Esophagus squamous epithelium (tissue), 5 donors: ENCODE measurements around the gene YPEL2. TPM values are rescaled to one million over a fixed set of nuclear protein-coding genes. Genes with fewer than 3 reads are reported as not detected.
"Not testable (repeated sequence)": the region's sequence is repeated elsewhere in the genome, so short reads cannot be mapped to it uniquely, and the experiment has no call there.

ENCODE experiments used
- DNase-seq: peaks from one replicate; lab custom pipeline; 2025; lab: John Stamatoyannopoulos, UW
- H3K27ac ChIP-seq, 4 donors: fragments of 200-600 bp; sonication (generic); one replicate each; pipeline ENCODE4 v1.5.1; 2016 to 2019; ENCODE audit warnings: mild to moderate bottlenecking in 1 of 4
- H3K27me3 ChIP-seq, 4 donors: fragments of 200-600 bp; sonication (generic); 1 replicate in 3 of 4; 2 replicates in 1 of 4; pipeline versions ENCODE4 v1.5.1 to v1.6.0; 2017 to 2021; ENCODE audit warnings: antibody characterized with exemption in 1 of 4
- H3K36me3 ChIP-seq, 3 donors: fragments of 200-600 bp; sonication (generic); one replicate each; pipeline ENCODE4 v1.5.1; 2016 to 2019
- H3K4me1 ChIP-seq, 3 donors: fragments of 200-600 bp; sonication (generic); one replicate each; pipeline ENCODE4 v1.5.1; 2017 to 2019
- H3K4me3 ChIP-seq, 4 donors: fragments of 200-600 bp; sonication (generic); 1 replicate in 3 of 4; 2 replicates in 1 of 4; pipeline ENCODE4 v1.5.1; 2016 to 2019; ENCODE audit warnings: mild to moderate bottlenecking in 2 of 4, moderate library complexity in 1 of 4
- H3K9me3 ChIP-seq, 3 donors: fragments of 200-600 bp; sonication (generic); one replicate each; pipeline ENCODE4 v1.5.1; 2016 to 2019
- POLR2A ChIP-seq, 4 donors: fragments of 450-650 bp; IDR thresholded peaks; one replicate each; pipeline ENCODE4 v1.6.1; 2017; ENCODE audit warnings: antibody characterized with exemption in 4 of 4, mild to moderate bottlenecking in 4 of 4, moderate library complexity in 3 of 4
- WGBS, 2 donors: methylation state at CpG; one replicate each; pipeline ENCODE4 v1.1.5; 2018; 5-methylcytosine and 5-hydroxymethylcytosine counted together
- intact Hi-C: fragments of 100-400 bp; cut with DNase I; formaldehyde crosslinking; loops from one replicate; pipeline ENCODE4 v1.15.0; 2022
- total RNA-seq, 4 donors: library from RNA; depleted of rRNA; stranded (reverse); fragments of >200 nt; gene quantifications; one replicate each; pipeline ENCODE4 v1.1.0, GENCODE V29; 2016
- TF ChIP-seq, protein P1 (sequence below), 6 experiments: fragments of 450-650 bp in 4 of 6; fragments of 200-600 bp in 2 of 6; sonication (generic) in 2 of 6; IDR thresholded peaks; one replicate each; pipeline ENCODE4 v1.5.1; 2016 to 2019; ENCODE audit warnings: antibody characterized with exemption in 6 of 6, mild to moderate bottlenecking in 4 of 6, moderate library complexity in 4 of 6
- donor health status: DM: yes; HTN: yes; CAD: no.

YPEL2 gene
- total RNA-seq, 4 donors from 2014 or later: 5.5 to 18.3 (median 11.2) TPM

DNA sequence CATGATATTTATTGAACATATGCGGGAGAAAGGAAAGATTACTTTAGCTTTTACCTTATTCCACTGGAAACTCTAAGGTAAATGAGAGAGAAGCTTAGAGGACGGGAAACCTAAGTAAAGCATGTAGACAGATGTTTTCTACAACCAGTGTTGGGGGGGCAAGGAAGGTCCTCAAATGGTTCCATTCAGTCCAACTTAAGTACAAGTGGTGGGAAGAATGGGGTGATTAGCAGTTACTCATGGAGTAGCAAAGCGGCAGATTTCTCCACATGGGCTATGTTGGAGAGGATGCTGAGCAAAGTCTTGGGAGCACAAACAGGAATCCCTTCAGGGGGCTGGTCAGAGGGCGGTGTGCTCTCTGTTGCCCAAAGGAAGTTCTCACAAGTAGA lies 78.6 kb downstream of the YPEL2 start:
- no peaks in the 10 kb centered on the region for H3K27me3 ChIP-seq
- H3K4me1 ChIP-seq: peaks cover 0 to 16% (median 3%) of the 10 kb centered on the region in 3 donors
- no peak overlapping the region for H3K27ac ChIP-seq
- H3K36me3 ChIP-seq: no peaks in the 10 kb centered on the region
- TF ChIP-seq POLR2A (IDR thresholded peaks at IDR 0.05): no peak
- no peak for DNase-seq
- intact Hi-C loops: no loop called here
- WGBS, 2 donors: 90 to 93% methylated on average over 3 to 4 of the region's 4 CpGs
- H3K9me3 ChIP-seq: peaks cover 0 to 14% (median 0%) of the 10 kb centered on the region in 3 donors
- no peak overlapping the region for H3K4me3 ChIP-seq

- H3K4me3 ChIP-seq, H3K36me3 ChIP-seq, H3K27ac ChIP-seq, intact Hi-C loops, DNase-seq, H3K27me3 ChIP-seq, H3K4me1 ChIP-seq: not testable (repeated sequence)
- WGBS, 2 donors: 81 to 84% methylated on average over 5 of the region's 5 CpGs
- H3K9me3 ChIP-seq: peaks cover 0 to 14% (median 0%) of the 10 kb centered on the region in 3 donors
These were observed 81.0 kb downstream of the YPEL2 start for GRCh38 chr17:59412431-59412830.

DNA sequence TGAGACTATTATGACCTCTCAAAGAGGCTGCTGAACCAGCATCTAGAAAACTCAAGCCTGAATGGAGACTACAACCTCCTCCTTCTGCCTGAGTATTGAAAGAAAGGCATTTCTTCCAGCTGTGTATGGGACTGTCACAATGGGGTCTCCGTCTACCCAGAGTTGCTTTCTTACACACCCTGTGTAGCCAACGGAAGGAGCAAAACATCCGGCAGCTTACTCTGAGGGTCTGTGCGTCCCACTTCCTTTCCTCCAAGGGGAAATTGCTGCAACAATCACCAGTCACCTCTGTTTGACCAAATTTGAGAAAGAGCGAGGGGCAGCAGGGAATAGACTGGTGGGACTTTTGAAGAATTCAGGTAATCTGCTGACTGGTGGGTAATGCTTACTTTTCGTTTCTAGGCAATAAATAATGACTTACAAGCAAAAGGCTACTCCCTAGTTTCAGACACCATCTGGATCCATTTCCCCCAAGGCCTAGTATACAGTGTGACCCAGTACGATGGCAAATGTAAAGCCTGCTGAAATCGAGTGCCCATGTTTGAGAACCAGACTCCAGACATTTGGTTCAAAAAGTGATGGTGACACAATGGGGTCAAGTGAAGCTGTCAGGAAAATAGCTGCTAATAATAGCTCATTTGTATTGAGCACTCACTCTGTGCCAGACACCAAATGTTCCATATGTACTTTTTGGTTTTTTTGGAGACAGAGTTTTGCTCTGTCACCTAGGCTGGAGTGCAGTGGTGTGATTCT lies 81.7 kb downstream of the YPEL2 start:
- Histone ChIP-seq H3K27me3 (no peaks in the 10 kb centered on the region), H3K27ac (no peak overlapping the region), H3K36me3 (no peaks in the 10 kb centered on the region), H3K4me3 (no peak overlapping the region), H3K4me1 (no peaks in the 10 kb centered on the region), H3K9me3 (peaks cover 0 to 14% (median 0%) of the 10 kb centered on the region in 3 donors)
- WGBS, 2 donors: 71 to 75% methylated on average over 8 of the region's 8 CpGs
- TF ChIP-seq, protein P1, sequence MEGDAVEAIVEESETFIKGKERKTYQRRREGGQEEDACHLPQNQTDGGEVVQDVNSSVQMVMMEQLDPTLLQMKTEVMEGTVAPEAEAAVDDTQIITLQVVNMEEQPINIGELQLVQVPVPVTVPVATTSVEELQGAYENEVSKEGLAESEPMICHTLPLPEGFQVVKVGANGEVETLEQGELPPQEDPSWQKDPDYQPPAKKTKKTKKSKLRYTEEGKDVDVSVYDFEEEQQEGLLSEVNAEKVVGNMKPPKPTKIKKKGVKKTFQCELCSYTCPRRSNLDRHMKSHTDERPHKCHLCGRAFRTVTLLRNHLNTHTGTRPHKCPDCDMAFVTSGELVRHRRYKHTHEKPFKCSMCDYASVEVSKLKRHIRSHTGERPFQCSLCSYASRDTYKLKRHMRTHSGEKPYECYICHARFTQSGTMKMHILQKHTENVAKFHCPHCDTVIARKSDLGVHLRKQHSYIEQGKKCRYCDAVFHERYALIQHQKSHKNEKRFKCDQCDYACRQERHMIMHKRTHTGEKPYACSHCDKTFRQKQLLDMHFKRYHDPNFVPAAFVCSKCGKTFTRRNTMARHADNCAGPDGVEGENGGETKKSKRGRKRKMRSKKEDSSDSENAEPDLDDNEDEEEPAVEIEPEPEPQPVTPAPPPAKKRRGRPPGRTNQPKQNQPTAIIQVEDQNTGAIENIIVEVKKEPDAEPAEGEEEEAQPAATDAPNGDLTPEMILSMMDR (IDR thresholded peaks at IDR 0.05): no peak
- TF ChIP-seq POLR2A (IDR thresholded peaks at IDR 0.05): no peak
- DNase-seq: no peak
- intact Hi-C loops: no loop called here

DNA sequence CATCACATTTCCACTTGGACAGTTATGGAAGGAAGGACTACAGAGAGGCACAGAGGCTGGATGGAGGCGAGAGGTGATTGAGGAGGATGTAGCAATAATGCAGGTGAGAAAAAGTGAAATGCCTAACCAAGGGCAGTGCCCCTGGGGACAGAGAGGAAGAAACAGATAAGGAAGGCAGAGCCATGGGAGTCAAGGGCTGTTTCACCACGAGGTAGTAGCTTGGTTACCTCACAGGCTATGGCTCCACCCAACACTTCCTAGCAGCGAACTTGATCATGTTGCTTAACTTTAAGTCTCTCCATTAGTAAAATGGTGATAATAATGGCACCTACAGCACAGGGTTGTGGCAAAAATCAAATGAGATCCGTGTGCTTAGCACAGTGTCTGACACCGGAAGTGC lies 83.9 kb downstream of the YPEL2 start:
- intact Hi-C loops: no loop called here
- Histone ChIP-seq H3K9me3 (no peaks in the 10 kb centered on the region), H3K4me1 (no peaks in the 10 kb centered on the region), H3K36me3 (no peaks in the 10 kb centered on the region), H3K27ac (no peak overlapping the region), H3K4me3 (no peak overlapping the region), H3K27me3 (no peaks in the 10 kb centered on the region)
- no peak for TF ChIP-seq POLR2A (IDR thresholded peaks at IDR 0.05)
- TF ChIP-seq, protein P1 (IDR thresholded peaks at IDR 0.05): no peak
- no peak for DNase-seq
- WGBS, 2 donors: 60 to 69% methylated on average over 5 of the region's 5 CpGs

GRCh38 chr17:59416184-59416583 lies 84.7 kb downstream of the YPEL2 start:
- WGBS, 2 donors: 73 to 79% methylated on average over 4 of the region's 4 CpGs
- Histone ChIP-seq H3K9me3 (no peaks in the 10 kb centered on the region), H3K27me3 (no peaks in the 10 kb centered on the region), H3K36me3 (no peaks in the 10 kb centered on the region), H3K27ac (no peak overlapping the region), H3K4me1 (no peaks in the 10 kb centered on the region), H3K4me3 (no peak overlapping the region)
- TF ChIP-seq POLR2A (IDR thresholded peaks at IDR 0.05): no peak
- TF ChIP-seq, protein P1 (IDR thresholded peaks at IDR 0.05): no peak
- intact Hi-C loops: no loop called here
- DNase-seq: no peak

- intact Hi-C loops: no loop called here
- H3K36me3 ChIP-seq: no peaks in the 10 kb centered on the region
- H3K27me3 ChIP-seq: no peaks in the 10 kb centered on the region
- H3K27ac ChIP-seq: no peak overlapping the region
- TF ChIP-seq POLR2A (IDR thresholded peaks at IDR 0.05): no peak
- TF ChIP-seq, protein P1 (IDR thresholded peaks at IDR 0.05): no peak
- H3K9me3 ChIP-seq: no peaks in the 10 kb centered on the region
- no peak for DNase-seq
- H3K4me3 ChIP-seq: no peak overlapping the region
- H3K4me1 ChIP-seq: peaks cover 0 to under 1% (median 0%) of the 10 kb centered on the region in 3 donors
- WGBS, 2 donors: 78 to 86% methylated on average over 12 of the region's 12 CpGs
These were observed 86.0 kb downstream of the YPEL2 start for GRCh38 chr17:59417452-59417851.
